ENCODE data around the gene HOXC12.

DNA sequence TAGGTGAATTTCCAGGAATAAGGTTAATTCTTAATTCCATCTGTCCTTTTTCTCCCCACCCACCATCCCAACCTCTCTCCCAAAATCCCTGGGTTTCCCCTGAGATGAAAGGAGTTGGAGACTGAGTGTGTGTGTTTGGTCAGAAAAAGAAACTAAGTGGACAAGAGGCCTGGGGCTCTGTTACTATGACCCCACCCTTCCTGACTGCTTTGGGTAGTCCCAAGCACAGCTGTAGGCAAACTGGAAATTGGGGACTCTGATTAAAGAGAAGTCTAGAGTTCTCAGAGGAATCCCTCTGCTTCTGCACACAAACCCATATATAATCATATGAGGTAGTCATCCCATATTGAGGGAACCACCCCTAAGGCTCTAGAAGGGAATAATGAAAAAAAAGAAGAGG is 7.0 kb upstream of the HOXC12 start:
- TF ChIP-seq, protein P1, sequence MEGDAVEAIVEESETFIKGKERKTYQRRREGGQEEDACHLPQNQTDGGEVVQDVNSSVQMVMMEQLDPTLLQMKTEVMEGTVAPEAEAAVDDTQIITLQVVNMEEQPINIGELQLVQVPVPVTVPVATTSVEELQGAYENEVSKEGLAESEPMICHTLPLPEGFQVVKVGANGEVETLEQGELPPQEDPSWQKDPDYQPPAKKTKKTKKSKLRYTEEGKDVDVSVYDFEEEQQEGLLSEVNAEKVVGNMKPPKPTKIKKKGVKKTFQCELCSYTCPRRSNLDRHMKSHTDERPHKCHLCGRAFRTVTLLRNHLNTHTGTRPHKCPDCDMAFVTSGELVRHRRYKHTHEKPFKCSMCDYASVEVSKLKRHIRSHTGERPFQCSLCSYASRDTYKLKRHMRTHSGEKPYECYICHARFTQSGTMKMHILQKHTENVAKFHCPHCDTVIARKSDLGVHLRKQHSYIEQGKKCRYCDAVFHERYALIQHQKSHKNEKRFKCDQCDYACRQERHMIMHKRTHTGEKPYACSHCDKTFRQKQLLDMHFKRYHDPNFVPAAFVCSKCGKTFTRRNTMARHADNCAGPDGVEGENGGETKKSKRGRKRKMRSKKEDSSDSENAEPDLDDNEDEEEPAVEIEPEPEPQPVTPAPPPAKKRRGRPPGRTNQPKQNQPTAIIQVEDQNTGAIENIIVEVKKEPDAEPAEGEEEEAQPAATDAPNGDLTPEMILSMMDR (IDR thresholded peaks at IDR 0.05), result no peak
- TF ChIP-seq EP300 (IDR thresholded peaks at IDR 0.05), result no peak
